MM.1S (cell line): ENCODE results near the gene MAPK8IP2.

Experiments
- DNase-seq: peaks from one replicate; pipeline ENCODE4 v3.0.0-alpha.2; 2015
- H2AFZ ChIP-seq: fragments of 300-600 bp; sonication (generic); 2 replicates; pipeline ENCODE4 v1.6.0; 2016; ENCODE audit warnings: antibody characterized with exemption, low read length
- H3F3A ChIP-seq: fragments of 300-600 bp; sonication (generic); 2 replicates; pipeline ENCODE4 v1.6.1; 2016; ENCODE audit warnings: mild to moderate bottlenecking, antibody characterized with exemption, low read length, moderate library complexity, mixed read lengths; ENCODE audit not compliant: insufficient read depth
- H3K27ac ChIP-seq: fragments of 300-600 bp; sonication (generic); 2 replicates; pipeline ENCODE4 v1.5.1; 2016; ENCODE audit warnings: mild to moderate bottlenecking, low read length
- H3K27me3 ChIP-seq: fragments of 300-600 bp; sonication (generic); replicated peaks from 2 replicates; pipeline ENCODE4 v1.6.0; 2016; ENCODE audit warnings: low read length; ENCODE audit not compliant: insufficient read depth
- H3K36me3 ChIP-seq: fragments of 300-600 bp; sonication (generic); replicated peaks from 2 replicates; pipeline ENCODE4 v1.6.1; 2016; ENCODE audit warnings: mild to moderate bottlenecking, low read length, mixed read lengths; ENCODE audit not compliant: insufficient read depth
- H3K4me1 ChIP-seq: fragments of 300-600 bp; sonication (generic); 2 replicates; pipeline ENCODE4 v1.6.1; 2016; ENCODE audit warnings: low read length, mixed read lengths
- H3K4me2 ChIP-seq: fragments of 300-600 bp; sonication (generic); 2 replicates; pipeline ENCODE4 v1.6.0; 2016; ENCODE audit warnings: low read depth, low read length
- H3K4me3 ChIP-seq: fragments of 300-600 bp; sonication (generic); 2 replicates; pipeline ENCODE4 v1.5.1; 2016; ENCODE audit warnings: low read length, mixed read lengths
- H3K79me2 ChIP-seq: fragments of 300-600 bp; sonication (generic); 2 replicates; pipeline ENCODE4 v1.6.1; 2016; ENCODE audit warnings: mixed run types, low read length, mixed read lengths
- H3K9ac ChIP-seq: fragments of 300-600 bp; sonication (generic); 2 replicates; pipeline ENCODE4 v1.6.1; 2016; ENCODE audit warnings: low read length, mixed read lengths
- H3K9me2 ChIP-seq: fragments of 300-600 bp; sonication (generic); replicated peaks from 2 replicates; pipeline ENCODE4 v1.6.1; 2016; ENCODE audit warnings: mild to moderate bottlenecking, low read length, mixed read lengths; ENCODE audit not compliant: insufficient read depth
- H3K9me3 ChIP-seq: fragments of 300-600 bp; sonication (generic); replicated peaks from 2 replicates; pipeline ENCODE4 v1.6.1; 2016; ENCODE audit warnings: mild to moderate bottlenecking, low read length, mixed read lengths; ENCODE audit not compliant: insufficient read depth
- H4K20me1 ChIP-seq: fragments of 300-600 bp; sonication (generic); 2 replicates; pipeline ENCODE4 v1.6.1; 2016; ENCODE audit warnings: mild to moderate bottlenecking, low read length, moderate library complexity, mixed read lengths; ENCODE audit not compliant: insufficient read depth
- CTCF ChIP-seq: fragments of 300-600 bp; sonication (generic); IDR thresholded peaks from 2 replicates; pipeline ENCODE4 v1.5.1; 2016; ENCODE audit warnings: antibody characterized with exemption, low read length, mixed read lengths
- EZH2 ChIP-seq: fragments of 300-600 bp; sonication (generic); optimal IDR thresholded peaks from 2 replicates; pipeline ENCODE3; 2017; ENCODE audit warnings: low read depth, mild to moderate bottlenecking, antibody characterized with exemption, low read length, mixed read lengths
- EZH2phosphoT487 ChIP-seq: fragments of 300-600 bp; sonication (generic); IDR thresholded peaks from 2 replicates; pipeline ENCODE4 v1.6.1; 2018; ENCODE audit warnings: antibody characterized with exemption, low read length

Gene MAPK8IP2

GRCh38 chr22:50585781-50586180 lies 14.8 kb upstream of the MAPK8IP2 start:
- Histone ChIP-seq H3K9ac (no peak overlapping the region), H3K36me3 (no peaks in the 10 kb centered on the region), H3K27ac (no peak overlapping the region), H3K9me2 (no peaks in the 10 kb centered on the region), H3K4me1 (peaks cover 8% of the 10 kb centered on the region; the same call in 1 of the 2 replicates), H2AFZ (no peak overlapping the region), H3F3A (no peaks in the 10 kb centered on the region), H3K9me3 (no peaks in the 10 kb centered on the region), H3K27me3 (peaks cover 19% of the 10 kb centered on the region; the same call in 1 of the 2 replicates), H4K20me1 (no peaks in the 10 kb centered on the region), H3K79me2 (peaks cover 19% of the 10 kb centered on the region), H3K4me2 (no peak overlapping the region), H3K4me3 (no peak overlapping the region)
- DNase-seq, result no peak
- TF ChIP-seq CTCF (no peak), EZH2phosphoT487 (no peak), EZH2 (no peak)

- H3K36me3 ChIP-seq, result no peaks in the 10 kb centered on the region
These were observed 14.2 kb upstream of the MAPK8IP2 start for GRCh38 chr22:50586416-50586815.

GRCh38 chr22:50587407-50587806 lies 13.2 kb upstream of the MAPK8IP2 start:
- Histone ChIP-seq H3F3A (no peaks in the 10 kb centered on the region), H3K4me3 (no peak overlapping the region), H3K27me3 (peaks cover 26% of the 10 kb centered on the region), H3K27ac (no peak overlapping the region), H3K9me3 (no peaks in the 10 kb centered on the region), H3K9me2 (no peaks in the 10 kb centered on the region), H3K4me1 (peaks cover 4% of the 10 kb centered on the region; the same call in 1 of the 2 replicates), H3K79me2 (peaks cover 8% of the 10 kb centered on the region; the same call in 1 of the 2 replicates), H2AFZ (no peak overlapping the region), H3K4me2 (no peak overlapping the region), H4K20me1 (no peaks in the 10 kb centered on the region), H3K9ac (no peak overlapping the region), H3K36me3 (no peaks in the 10 kb centered on the region)
- DNase-seq, result no peak
- TF ChIP-seq EZH2phosphoT487 (no peak), EZH2 (no peak), CTCF (no peak)

More at GRCh38 chr22:50586416-50586815, 14.2 kb upstream of the MAPK8IP2 start:
- no peak overlapping the region for H2AFZ ChIP-seq
- H3K9me3 ChIP-seq, result no peaks in the 10 kb centered on the region
- no peak for TF ChIP-seq CTCF
- TF ChIP-seq EZH2phosphoT487, result no peak
- TF ChIP-seq EZH2, result no peak
- no peak overlapping the region for H3K9ac ChIP-seq
- peaks cover 25% of the 10 kb centered on the region for H3K27me3 ChIP-seq
- H3K4me2 ChIP-seq, result no peak overlapping the region
- no peak overlapping the region for H3K27ac ChIP-seq
- H3K79me2 ChIP-seq, result peaks cover 15% of the 10 kb centered on the region
- no peaks in the 10 kb centered on the region for H3F3A ChIP-seq
- no peak overlapping the region for H3K4me3 ChIP-seq
- DNase-seq, result no peak
- no peaks in the 10 kb centered on the region for H3K9me2 ChIP-seq
- H4K20me1 ChIP-seq, result no peaks in the 10 kb centered on the region
- peaks cover 8% of the 10 kb centered on the region; the same call in 1 of the 2 replicates for H3K4me1 ChIP-seq
